Mammary epithelial cell (primary cell): Measurements from ENCODE around the gene ALDOA.

ENCODE experiments used
- EZH2 ChIP-seq: IDR thresholded peaks from 2 replicates; pipeline ENCODE4 v1.6.1; 2012; ENCODE audit warnings: low read length, inconsistent platforms, borderline replicate concordance
- TF ChIP-seq, protein P1 (sequence below), 2 donors: IDR thresholded peaks in 1 of 2; conservative IDR thresholded peaks in 1 of 2; 2 replicates each; pipeline ENCODE4 v1.5.1; 2011 to 2012; ENCODE audit warnings: inconsistent platforms in 2 of 2, low read length in 2 of 2, mild to moderate bottlenecking in 2 of 2, control low read depth in 1 of 2, low read depth in 1 of 2; ENCODE audit not compliant: insufficient read depth in 1 of 2; ENCODE audit errors: extremely low read depth in 1 of 2

DNA sequence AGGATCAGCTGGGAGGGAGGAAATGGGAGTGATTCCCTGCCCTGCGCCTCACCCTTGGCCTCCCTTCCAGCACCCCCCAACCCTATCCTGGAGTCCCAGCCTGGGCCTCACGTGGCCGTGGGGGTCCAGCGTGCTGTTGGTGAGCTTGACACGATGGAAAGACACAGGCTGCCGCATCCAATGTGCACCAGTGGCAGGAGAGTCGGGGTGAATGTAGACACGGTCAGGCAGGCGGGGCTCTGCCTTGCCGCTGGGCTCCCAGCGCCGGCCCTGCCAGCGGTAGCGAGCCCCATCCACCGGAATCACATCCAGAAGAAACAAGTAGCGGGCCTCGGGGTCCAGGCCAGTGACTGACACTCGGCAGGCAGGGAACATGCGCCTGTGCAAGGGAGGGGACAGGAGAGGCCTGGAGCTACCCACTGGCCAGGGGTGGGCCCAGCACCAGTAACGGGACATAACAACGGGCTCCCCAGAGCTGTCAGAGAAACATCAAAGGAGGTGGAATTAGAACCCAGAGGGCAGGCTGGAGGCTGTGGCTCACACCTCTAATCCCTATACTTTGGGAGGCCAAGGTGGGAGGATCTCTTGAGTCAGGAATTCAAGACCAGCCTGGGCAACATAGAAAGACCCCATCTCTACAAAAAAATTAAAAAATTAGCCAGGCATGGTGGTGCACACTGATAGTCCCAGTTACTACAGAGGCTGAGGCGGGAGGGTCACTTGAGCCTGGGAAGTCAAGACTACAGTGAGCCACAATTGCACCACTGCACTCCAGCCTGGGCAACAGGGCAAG is 23.5 kb downstream of the ALDOA start:
- TF ChIP-seq, protein P1, sequence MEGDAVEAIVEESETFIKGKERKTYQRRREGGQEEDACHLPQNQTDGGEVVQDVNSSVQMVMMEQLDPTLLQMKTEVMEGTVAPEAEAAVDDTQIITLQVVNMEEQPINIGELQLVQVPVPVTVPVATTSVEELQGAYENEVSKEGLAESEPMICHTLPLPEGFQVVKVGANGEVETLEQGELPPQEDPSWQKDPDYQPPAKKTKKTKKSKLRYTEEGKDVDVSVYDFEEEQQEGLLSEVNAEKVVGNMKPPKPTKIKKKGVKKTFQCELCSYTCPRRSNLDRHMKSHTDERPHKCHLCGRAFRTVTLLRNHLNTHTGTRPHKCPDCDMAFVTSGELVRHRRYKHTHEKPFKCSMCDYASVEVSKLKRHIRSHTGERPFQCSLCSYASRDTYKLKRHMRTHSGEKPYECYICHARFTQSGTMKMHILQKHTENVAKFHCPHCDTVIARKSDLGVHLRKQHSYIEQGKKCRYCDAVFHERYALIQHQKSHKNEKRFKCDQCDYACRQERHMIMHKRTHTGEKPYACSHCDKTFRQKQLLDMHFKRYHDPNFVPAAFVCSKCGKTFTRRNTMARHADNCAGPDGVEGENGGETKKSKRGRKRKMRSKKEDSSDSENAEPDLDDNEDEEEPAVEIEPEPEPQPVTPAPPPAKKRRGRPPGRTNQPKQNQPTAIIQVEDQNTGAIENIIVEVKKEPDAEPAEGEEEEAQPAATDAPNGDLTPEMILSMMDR (conservative IDR thresholded peaks at IDR 0.05 in 1 of 2, IDR thresholded peaks at IDR 0.05 in 1 of 2; ENCODE audit: extremely low read depth in 1 of 2, insufficient read depth in 1 of 2, low read depth in 1 of 2, low read length in 2 of 2) = no peak
- no peak for TF ChIP-seq EZH2
